DOHH2 (cell line): ENCODE results near the gene NOMO2.
"Not testable (repeated sequence)": the region's sequence is repeated elsewhere in the genome, so short reads cannot be mapped to it uniquely, and the experiment has no call there.

Experiments
- EZH2phosphoT487 ChIP-seq: fragments of 200-600 bp; sonication (generic); IDR thresholded peaks from 2 replicates; pipeline ENCODE4 v1.6.1; 2017; ENCODE audit warnings: borderline replicate concordance, mild to moderate bottlenecking, antibody characterized with exemption, low read length, moderate library complexity, mixed read lengths
- TF ChIP-seq, protein P1 (sequence below): fragments of 200-600 bp; sonication (generic); IDR thresholded peaks from one replicate; pipeline ENCODE4 v1.5.1; 2014; ENCODE audit warnings: antibody characterized with exemption, mild to moderate bottlenecking, low read depth, low read length; ENCODE audit not compliant: poor library complexity, severe bottlenecking

DNA sequence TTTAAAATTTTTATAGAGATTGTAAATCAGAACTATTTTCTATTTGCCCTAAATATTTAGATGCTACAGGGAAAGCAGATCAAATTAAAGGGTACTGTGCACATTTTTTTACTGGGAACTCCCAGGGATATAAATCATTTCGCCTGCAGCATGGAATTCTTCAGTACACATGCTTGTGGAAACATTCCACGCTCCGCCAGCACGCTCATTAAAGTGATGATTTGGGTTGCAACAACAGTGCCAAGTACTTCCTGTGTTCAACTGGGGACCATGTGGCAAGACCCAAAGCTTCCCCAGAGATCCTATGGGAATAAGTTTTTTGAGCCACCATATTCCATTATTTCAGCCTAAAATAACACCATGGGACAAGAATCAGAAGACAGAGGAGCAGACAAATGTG is 35.4 kb upstream of the NOMO2 start:
- TF ChIP-seq, protein P1, sequence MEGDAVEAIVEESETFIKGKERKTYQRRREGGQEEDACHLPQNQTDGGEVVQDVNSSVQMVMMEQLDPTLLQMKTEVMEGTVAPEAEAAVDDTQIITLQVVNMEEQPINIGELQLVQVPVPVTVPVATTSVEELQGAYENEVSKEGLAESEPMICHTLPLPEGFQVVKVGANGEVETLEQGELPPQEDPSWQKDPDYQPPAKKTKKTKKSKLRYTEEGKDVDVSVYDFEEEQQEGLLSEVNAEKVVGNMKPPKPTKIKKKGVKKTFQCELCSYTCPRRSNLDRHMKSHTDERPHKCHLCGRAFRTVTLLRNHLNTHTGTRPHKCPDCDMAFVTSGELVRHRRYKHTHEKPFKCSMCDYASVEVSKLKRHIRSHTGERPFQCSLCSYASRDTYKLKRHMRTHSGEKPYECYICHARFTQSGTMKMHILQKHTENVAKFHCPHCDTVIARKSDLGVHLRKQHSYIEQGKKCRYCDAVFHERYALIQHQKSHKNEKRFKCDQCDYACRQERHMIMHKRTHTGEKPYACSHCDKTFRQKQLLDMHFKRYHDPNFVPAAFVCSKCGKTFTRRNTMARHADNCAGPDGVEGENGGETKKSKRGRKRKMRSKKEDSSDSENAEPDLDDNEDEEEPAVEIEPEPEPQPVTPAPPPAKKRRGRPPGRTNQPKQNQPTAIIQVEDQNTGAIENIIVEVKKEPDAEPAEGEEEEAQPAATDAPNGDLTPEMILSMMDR, result not testable (repeated sequence)
- not testable (repeated sequence) for TF ChIP-seq EZH2phosphoT487
